HEK293 (cell line): Measurements from ENCODE around the gene USP33.

Experiments used
- CTCF ChIA-PET: fragments of 350-600 bp; formaldehyde crosslinking; extraction: SDS; loops from one replicate; lab custom pipeline; 2021; ENCODE audit warnings: antibody characterized with exemption; lab: Yijun Ruan, JAX
- POLR2A ChIA-PET: fragments of 300-600 bp; formaldehyde crosslinking; extraction: SDS; loops from one replicate; lab custom pipeline; 2020; ENCODE audit warnings: antibody characterized with exemption, inconsistent platforms; lab: Yijun Ruan, JAX
- H3K27ac ChIP-seq: fragments of 200-500 bp; sonication (Bioruptor generic); 2 replicates; pipeline ENCODE4 v1.5.1; 2014; ENCODE audit warnings: low read depth, low read length, control low read depth, inconsistent platforms; ENCODE audit errors: extremely low read depth
- H3K36me3 ChIP-seq, 2 experiments: fragments of 200-500 bp in 1 of 2; sonication (Bioruptor generic) in 1 of 2; 1 replicate in 1 of 2; 2 replicates in 1 of 2; pipeline ENCODE4 v1.5.1; 2014 to 2017; ENCODE audit warnings: inconsistent platforms in 2 of 2, low read length in 2 of 2; ENCODE audit not compliant: control insufficient read depth in 2 of 2, insufficient read depth in 1 of 2
- H3K4me1 ChIP-seq: fragments of 200-500 bp; sonication (Bioruptor generic); 2 replicates; pipeline ENCODE4 v1.5.1; 2014; ENCODE audit warnings: mild to moderate bottlenecking, low read length, inconsistent platforms; ENCODE audit not compliant: control insufficient read depth, insufficient read depth
- H3K4me3 ChIP-seq: 2 replicates; pipeline ENCODE4 v1.5.1; 2011; ENCODE audit warnings: low read depth, mild to moderate bottlenecking, control low read depth, low read length, moderate library complexity
- H3K9me3 ChIP-seq: fragments of 200-500 bp; sonication (Bioruptor generic); 2 replicates; pipeline ENCODE4 v1.5.1; 2014; ENCODE audit warnings: low read depth, low read length, inconsistent platforms; ENCODE audit not compliant: control insufficient read depth, insufficient read depth
- GLI2 ChIP-seq: fragments of 450-650 bp; formaldehyde crosslinking; IDR thresholded peaks from 2 replicates; pipeline ENCODE4; 2017; ENCODE audit warnings: missing biosample characterization, missing genetic modification characterization, low read depth, borderline replicate concordance
- HOXA7 ChIP-seq: sonication (generic); formaldehyde crosslinking; IDR thresholded peaks from 2 replicates; pipeline ENCODE4 v1.8.1; 2022; ENCODE audit warnings: missing genetic modification reagents, borderline replicate concordance
- HOXC10 ChIP-seq: sonication (generic); formaldehyde crosslinking; IDR thresholded peaks from 2 replicates; pipeline ENCODE4 v1.8.1; 2023; ENCODE audit warnings: mild to moderate bottlenecking, missing genetic modification reagents
- IKZF3 ChIP-seq: fragments of 450-650 bp; IDR thresholded peaks from 2 replicates; pipeline ENCODE4 v1.5.0; 2018; ENCODE audit warnings: missing biosample characterization, mild to moderate bottlenecking, missing genetic modification characterization, moderate library complexity
- KLF7 ChIP-seq: fragments of 450-650 bp; formaldehyde crosslinking; IDR thresholded peaks from 2 replicates; pipeline ENCODE4 v1.5.1; 2016; ENCODE audit warnings: missing biosample characterization, missing genetic modification characterization, borderline replicate concordance
- MZF1 ChIP-seq: fragments of 450-650 bp; formaldehyde crosslinking; IDR thresholded peaks from 2 replicates; pipeline ENCODE4 v1.5.1; 2017; ENCODE audit warnings: missing biosample characterization, missing genetic modification characterization, borderline replicate concordance
- SP3 ChIP-seq: fragments of 450-650 bp; formaldehyde crosslinking; IDR thresholded peaks from 2 replicates; pipeline ENCODE4 v1.5.1; 2016; ENCODE audit warnings: missing biosample characterization, missing genetic modification characterization
- ZFHX2 ChIP-seq: fragments of 450-650 bp; formaldehyde crosslinking; conservative IDR thresholded peaks from 2 replicates; pipeline ENCODE4 v1.5.1; 2016; ENCODE audit warnings: missing biosample characterization, missing genetic modification characterization
- ZNF10 ChIP-seq: fragments of 450-650 bp; formaldehyde crosslinking; IDR thresholded peaks from 2 replicates; pipeline ENCODE4 v1.5.1; 2017; ENCODE audit warnings: missing biosample characterization, missing genetic modification characterization
- ZNF121 ChIP-seq: fragments of 450-650 bp; formaldehyde crosslinking; IDR thresholded peaks from 2 replicates; pipeline ENCODE4 v1.5.1; 2016; ENCODE audit warnings: missing biosample characterization, missing genetic modification characterization
- ZNF214 ChIP-seq: fragments of 450-650 bp; formaldehyde crosslinking; IDR thresholded peaks from 2 replicates; pipeline ENCODE4 v1.5.1; 2017; ENCODE audit warnings: missing biosample characterization, mild to moderate bottlenecking, missing genetic modification characterization, borderline replicate concordance
- ZNF266 ChIP-seq: fragments of 450-650 bp; formaldehyde crosslinking; IDR thresholded peaks from 2 replicates; pipeline ENCODE4 v1.5.1; 2016; ENCODE audit warnings: missing biosample characterization, missing genetic modification characterization, low read depth
- ZNF280C ChIP-seq: fragments of 450-650 bp; formaldehyde crosslinking; IDR thresholded peaks from 2 replicates; pipeline ENCODE4 v1.5.1; 2016; ENCODE audit warnings: missing biosample characterization, missing genetic modification characterization
- ZNF404 ChIP-seq: fragments of 450-650 bp; formaldehyde crosslinking; IDR thresholded peaks from 2 replicates; pipeline ENCODE4 v1.5.1; 2017; ENCODE audit warnings: missing biosample characterization, missing genetic modification characterization
- ZNF423 ChIP-seq: fragments of 450-650 bp; formaldehyde crosslinking; IDR thresholded peaks from 2 replicates; pipeline ENCODE4 v1.5.1; 2016; ENCODE audit warnings: missing biosample characterization, missing genetic modification characterization
- ZNF433 ChIP-seq: fragments of 450-650 bp; formaldehyde crosslinking; IDR thresholded peaks from 2 replicates; pipeline ENCODE4 v1.5.1; 2016; ENCODE audit warnings: missing biosample characterization, missing genetic modification characterization, low read depth
- ZNF48 ChIP-seq: fragments of 450-650 bp; formaldehyde crosslinking; IDR thresholded peaks from 2 replicates; pipeline ENCODE4 v1.5.1; 2016; ENCODE audit warnings: missing biosample characterization, missing genetic modification characterization
- ZNF677 ChIP-seq: fragments of 450-650 bp; IDR thresholded peaks from 2 replicates; pipeline ENCODE4 v1.5.0; 2018; ENCODE audit warnings: missing biosample characterization, mild to moderate bottlenecking, missing genetic modification characterization, moderate library complexity
- ZNF791 ChIP-seq: fragments of 450-650 bp; formaldehyde crosslinking; IDR thresholded peaks from 2 replicates; pipeline ENCODE4 v1.5.1; 2016; ENCODE audit warnings: missing biosample characterization, missing genetic modification characterization
- ZSCAN23 ChIP-seq: fragments of 450-650 bp; formaldehyde crosslinking; IDR thresholded peaks from 2 replicates; pipeline ENCODE4 v1.5.1; 2016; ENCODE audit warnings: missing biosample characterization, missing genetic modification characterization
- TF ChIP-seq, protein P1 (sequence below): fragments of 450-650 bp; formaldehyde crosslinking; IDR thresholded peaks from 2 replicates; pipeline ENCODE4 v1.5.1; 2017; ENCODE audit warnings: missing biosample characterization, missing genetic modification characterization
- TF ChIP-seq, protein P2 (sequence below): fragments of 450-650 bp; formaldehyde crosslinking; IDR thresholded peaks from 2 replicates; pipeline ENCODE4 v1.5.1; 2016; ENCODE audit warnings: missing biosample characterization, missing genetic modification characterization

The USP33 gene

DNA sequence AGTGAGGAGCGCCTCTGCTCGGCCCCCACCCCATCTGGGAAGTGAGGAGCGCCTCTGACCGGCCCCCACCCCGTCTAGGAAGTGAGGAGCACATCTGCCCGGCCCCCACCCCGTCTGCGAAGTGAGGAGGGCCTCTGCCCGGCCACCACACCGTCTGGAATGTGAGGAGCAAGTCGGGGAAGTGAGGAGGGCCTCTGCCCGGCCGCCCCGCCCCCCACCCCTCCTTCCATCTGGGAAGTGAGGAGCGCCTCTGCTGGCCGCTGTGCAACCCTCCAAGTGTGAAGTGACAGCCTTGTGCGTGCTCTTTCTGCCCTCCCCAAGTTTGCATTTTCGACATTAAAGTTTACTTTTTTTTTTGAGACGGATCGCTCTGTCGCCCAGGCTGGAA lies 72.1 kb downstream of the USP33 start (continued):
- TF ChIP-seq ZSCAN23 (tag by site-specific recombination), result no peak

GRCh38 chr1:77686796-77687518 lies 72.7 kb downstream of the USP33 start:
- TF ChIP-seq ZNF433 (tag by site-specific recombination), result no peak
- TF ChIP-seq ZNF266 (tag by site-specific recombination), result no peak
- TF ChIP-seq, protein P1, sequence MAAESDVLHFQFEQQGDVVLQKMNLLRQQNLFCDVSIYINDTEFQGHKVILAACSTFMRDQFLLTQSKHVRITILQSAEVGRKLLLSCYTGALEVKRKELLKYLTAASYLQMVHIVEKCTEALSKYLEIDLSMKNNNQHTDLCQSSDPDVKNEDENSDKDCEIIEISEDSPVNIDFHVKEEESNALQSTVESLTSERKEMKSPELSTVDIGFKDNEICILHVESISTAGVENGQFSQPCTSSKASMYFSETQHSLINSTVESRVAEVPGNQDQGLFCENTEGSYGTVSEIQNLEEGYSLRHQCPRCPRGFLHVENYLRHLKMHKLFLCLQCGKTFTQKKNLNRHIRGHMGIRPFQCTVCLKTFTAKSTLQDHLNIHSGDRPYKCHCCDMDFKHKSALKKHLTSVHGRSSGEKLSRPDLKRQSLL (tag by site-specific recombination), result no peak
- no peak for TF ChIP-seq ZNF10 (tag by site-specific recombination)
- Histone ChIP-seq H3K27ac (no peak overlapping the region), H3K9me3 (no peaks in the 10 kb centered on the region), H3K36me3 (no peaks in the 10 kb centered on the region; a peak in 1 of 3 replicates), H3K4me1 (0 out of 2 replicates have a peak, but pooled peaks cover 3% of the 10 kb centered on the region), H3K4me3 (no peak overlapping the region)
- POLR2A ChIA-PET, result no interaction called here
- CTCF ChIA-PET, result no interaction called here

DNA sequence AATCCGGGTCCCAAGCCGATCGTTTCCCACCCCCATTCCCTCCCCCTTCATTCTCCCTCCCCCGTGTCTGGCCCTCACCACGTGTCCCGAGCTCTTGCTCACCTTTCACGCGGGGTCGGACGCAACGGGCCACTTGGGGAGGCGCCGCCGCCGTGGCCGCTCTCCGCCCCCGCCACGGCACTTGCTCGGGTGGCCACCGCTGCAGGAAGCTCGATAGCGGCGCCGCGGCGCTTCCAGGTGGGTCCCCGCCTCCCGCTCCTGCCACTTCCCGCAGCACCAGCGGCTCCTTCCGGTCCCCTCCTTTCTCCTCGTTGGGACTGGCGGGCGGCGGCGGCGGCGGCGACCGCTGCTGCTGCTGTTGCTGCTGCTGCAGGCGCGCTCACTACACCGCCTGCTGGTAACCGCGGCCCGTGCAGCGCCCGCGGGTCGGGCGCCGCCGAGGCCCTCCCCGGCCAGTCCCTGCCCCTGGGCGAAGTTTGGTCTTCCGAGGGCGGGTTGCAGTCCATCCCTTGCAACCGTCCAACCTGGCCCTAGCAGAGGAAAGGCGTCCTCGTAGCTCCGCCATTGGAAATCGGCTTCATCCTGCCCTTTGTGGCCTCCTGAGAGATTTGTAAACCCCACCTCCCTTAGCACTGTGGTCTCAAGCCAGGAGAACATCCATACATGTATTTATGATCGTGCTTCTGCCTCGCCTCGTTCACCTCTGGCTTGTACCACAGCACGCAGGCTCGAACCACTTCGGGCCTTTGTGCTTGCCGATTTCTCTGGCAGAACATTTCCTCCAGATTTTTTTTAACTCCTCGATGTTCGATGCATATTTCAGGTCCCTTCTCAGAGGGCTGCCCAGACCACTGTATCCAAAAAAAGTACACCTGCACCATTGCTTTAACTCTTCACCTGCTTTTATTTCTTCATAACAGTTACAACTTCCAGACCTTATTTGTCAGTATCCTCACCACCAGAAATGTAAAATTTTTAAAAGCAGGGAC lies 76.2 kb downstream of the USP33 start:
- H3K4me1 ChIP-seq, result peaks cover 9% of the 10 kb centered on the region; the same call in 1 of the 2 replicates
- CTCF ChIA-PET, result interaction anchor here (0.5 to 1.9 kb wide), 15 partner anchors 10 to 1698 kb away, joined by 3 to 6 read pairs (median 4); no protein-coding TSS in a partner anchor
- H3K4me3 ChIP-seq, result peak overlapping the region; percentile 83
- no peaks in the 10 kb centered on the region for H3K9me3 ChIP-seq
- H3K27ac ChIP-seq, result peak overlapping the region; percentile 95
- POLR2A ChIA-PET, result interaction anchor here (0.7 to 2.0 kb wide), 9 partner anchors 10 to 501 kb away, joined by 3 to 13 read pairs (median 3); partner anchors contain the start of genes DNAJB4 and MIGA1
- no peaks in the 10 kb centered on the region; a peak in 1 of 3 replicates for H3K36me3 ChIP-seq
- TF ChIP-seq ZNF214 (no peak), MZF1 (tag by site-specific recombination) (0 out of 2 replicates have a peak, but pooled peaks have one; percentile 9), ZNF404 (tag by site-specific recombination) (no peak), IKZF3 (tag by site-specific recombination) (peak; percentile 97), ZNF791 (no peak), ZNF423 (tag by site-specific recombination) (no peak), SP3 (tag by site-specific recombination) (peak; percentile 59), ZNF121 (tag by site-specific recombination) (no peak), HOXA7 (CRISPR knock-in tag) (no peak), HOXC10 (CRISPR knock-in tag) (peak; percentile 48; the same call in 1 of the 2 replicates), ZNF677 (tag by site-specific recombination) (no peak), ZNF48 (tag by site-specific recombination) (no peak), KLF7 (no peak), GLI2 (tag by site-specific recombination) (no peak), ZFHX2 (tag by site-specific recombination) (peak; percentile 82), ZNF280C (tag by site-specific recombination) (no peak)
- TF ChIP-seq, protein P2, sequence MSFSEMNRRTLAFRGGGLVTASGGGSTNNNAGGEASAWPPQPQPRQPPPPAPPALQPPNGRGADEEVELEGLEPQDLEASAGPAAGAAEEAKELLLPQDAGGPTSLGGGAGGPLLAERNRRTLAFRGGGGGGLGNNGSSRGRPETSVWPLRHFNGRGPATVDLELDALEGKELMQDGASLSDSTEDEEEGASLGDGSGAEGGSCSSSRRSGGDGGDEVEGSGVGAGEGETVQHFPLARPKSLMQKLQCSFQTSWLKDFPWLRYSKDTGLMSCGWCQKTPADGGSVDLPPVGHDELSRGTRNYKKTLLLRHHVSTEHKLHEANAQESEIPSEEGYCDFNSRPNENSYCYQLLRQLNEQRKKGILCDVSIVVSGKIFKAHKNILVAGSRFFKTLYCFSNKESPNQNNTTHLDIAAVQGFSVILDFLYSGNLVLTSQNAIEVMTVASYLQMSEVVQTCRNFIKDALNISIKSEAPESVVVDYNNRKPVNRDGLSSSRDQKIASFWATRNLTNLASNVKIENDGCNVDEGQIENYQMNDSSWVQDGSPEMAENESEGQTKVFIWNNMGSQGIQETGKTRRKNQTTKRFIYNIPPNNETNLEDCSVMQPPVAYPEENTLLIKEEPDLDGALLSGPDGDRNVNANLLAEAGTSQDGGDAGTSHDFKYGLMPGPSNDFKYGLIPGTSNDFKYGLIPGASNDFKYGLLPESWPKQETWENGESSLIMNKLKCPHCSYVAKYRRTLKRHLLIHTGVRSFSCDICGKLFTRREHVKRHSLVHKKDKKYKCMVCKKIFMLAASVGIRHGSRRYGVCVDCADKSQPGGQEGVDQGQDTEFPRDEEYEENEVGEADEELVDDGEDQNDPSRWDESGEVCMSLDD, result 0 out of 2 replicates have a peak, but pooled peaks have one; percentile 53
